Adrenal gland (tissue), 5 donors: ENCODE data around the gene DSTN.
A peak's percentile ranks its signal among the peaks of the same experiment; 100 is the strongest.

Experiments used
- CTCF ChIP-seq, 6 experiments: fragments of 450-650 bp in 4 of 6; fragments of 200-600 bp in 2 of 6; sonication (generic) in 1 of 6; IDR thresholded peaks; 1 replicate in 5 of 6; 2 replicates in 1 of 6; pipeline versions ENCODE4 v1.5.1 to v1.8.0; 2016 to 2021; ENCODE audit warnings: antibody characterized with exemption in 6 of 6, mild to moderate bottlenecking in 2 of 6, moderate library complexity in 1 of 6
- POLR2A ChIP-seq, 2 donors: fragments of 450-650 bp; IDR thresholded peaks; one replicate each; pipeline ENCODE4 v1.6.1; 2017; ENCODE audit warnings: antibody characterized with exemption in 2 of 2, mild to moderate bottlenecking in 2 of 2, moderate library complexity in 1 of 2
- donor health status: DM: no; HTN: no; CAD: no.

- TF ChIP-seq POLR2A (IDR thresholded peaks at IDR 0.05) (peak in 1 of 2 donors; percentile 48), CTCF (IDR thresholded peaks at IDR 0.05) (no peak)
These were observed 74.6 kb downstream of the DSTN start for GRCh38 chr20:17644451-17644850.
